Ovary (tissue), 9 donors: ENCODE measurements around the gene SOS2. TPM values are rescaled to one million over a fixed set of nuclear protein-coding genes. Genes with fewer than 3 reads are reported as not detected.
"Not testable (repeated sequence)": the region's sequence is repeated elsewhere in the genome, so short reads cannot be mapped to it uniquely, and the experiment has no call there.

Experiments
- DNase-seq, 5 donors: peaks; one replicate each; pipeline ENCODE4 v3.0.0-alpha.2; 2019 to 2020
- H3K27ac ChIP-seq, 2 donors: fragments of 200-600 bp; one replicate each; pipeline versions ENCODE4 v1.5.1 to v1.8.0; 2019 to 2022
- H3K27me3 ChIP-seq: fragments of 200-600 bp; one replicate; pipeline ENCODE4 v1.8.0; 2022
- H3K36me3 ChIP-seq: fragments of 200-600 bp; sonication (generic); one replicate; pipeline ENCODE4 v1.5.1; 2019
- H3K4me1 ChIP-seq: one replicate; pipeline ENCODE4 v1.8.1; 2013; ENCODE audit warnings: mild to moderate bottlenecking, moderate library complexity; ENCODE audit not compliant: insufficient read depth
- H3K4me3 ChIP-seq: fragments of 200-600 bp; sonication (generic); one replicate; pipeline ENCODE4 v1.5.1; 2017
- H3K9me3 ChIP-seq, 2 donors: fragments of 200-600 bp in 1 of 2; sonication (generic) in 1 of 2; one replicate each; pipeline versions ENCODE4 v1.5.1 to v1.8.1; 2013 to 2019; ENCODE audit warnings: mild to moderate bottlenecking in 1 of 2, moderate library complexity in 1 of 2
- EP300 ChIP-seq: sonication (generic); formaldehyde crosslinking; IDR thresholded peaks from one replicate; pipeline ENCODE4 v1.6.1; 2017; ENCODE audit warnings: antibody characterized with exemption
- POLR2A ChIP-seq: fragments of 450-650 bp; IDR thresholded peaks from one replicate; pipeline ENCODE4 v1.6.1; 2017; ENCODE audit warnings: antibody characterized with exemption, mild to moderate bottlenecking, moderate library complexity
- WGBS, 3 donors: extraction: QIAGEN DNeasy Blood & Tissue Kit in 1 of 3; methylation state at CpG; one replicate each; pipeline versions ENCODE4 v1.1.5 to v1.1.7; 2013 to 2017; 5-methylcytosine and 5-hydroxymethylcytosine counted together
- intact Hi-C, 4 donors: fragments of 100-400 bp; cut with DNase I; formaldehyde crosslinking; loops; one replicate each; pipeline versions ENCODE4 v1.11.0 to v1.15.1; 2022 to 2023
- polyA plus RNA-seq, 2 donors: library from polyadenylated mRNA; stranded (reverse); fragments of 200-250 nt in 1 of 2; fragments of 350-450 nt in 1 of 2; fragmentation: Illumina TruSeq in 1 of 2; extraction: RNeasy Lipid Tissue Mini Kit (QIAGEN cat#74804) in 1 of 2; gene quantifications; one replicate each; pipeline ENCODE4 v1.2.3, GENCODE V29; 2013 to 2014
- total RNA-seq, 7 donors: library from RNA; depleted of rRNA in 2 of 7; stranded (reverse); fragments of >200 nt in 2 of 7; fragmentation: NEBNext Ultra II Directional in 3 of 7; extraction: Animal tissue kit (Norgen Biotek cat#: 25700) in 3 of 7; gene quantifications; one replicate each; pipeline versions ENCODE4 v1.1.0 to v1.2.4, GENCODE V29; 2016 to 2023
- TF ChIP-seq, protein P1 (sequence below), 3 donors: fragments of 450-650 bp in 2 of 3; fragments of 200-600 bp in 1 of 3; IDR thresholded peaks; one replicate each; pipeline versions ENCODE4 v1.5.1 to v1.8.0; 2016 to 2022; ENCODE audit warnings: antibody characterized with exemption in 3 of 3, mild to moderate bottlenecking in 1 of 3
- donor health status: DM: no; HTN: no; CAD: no; lungs with moderate emphysema.
- donor health status: DM: no; HTN: no; CAD: no.
- donor health status: Bipolar disorder and iron deficiency.
- donor health status: DM: yes; HTN: yes; CAD: no.
- donor health status: DM: no; HTN: no; CAD: no.
- donor health status: DM: yes; HTN: yes; CAD: no.

SOS2 gene
- total and polyA plus RNA-seq, 9 donors = 10.2 to 29.3 (median 26.7) TPM

DNA sequence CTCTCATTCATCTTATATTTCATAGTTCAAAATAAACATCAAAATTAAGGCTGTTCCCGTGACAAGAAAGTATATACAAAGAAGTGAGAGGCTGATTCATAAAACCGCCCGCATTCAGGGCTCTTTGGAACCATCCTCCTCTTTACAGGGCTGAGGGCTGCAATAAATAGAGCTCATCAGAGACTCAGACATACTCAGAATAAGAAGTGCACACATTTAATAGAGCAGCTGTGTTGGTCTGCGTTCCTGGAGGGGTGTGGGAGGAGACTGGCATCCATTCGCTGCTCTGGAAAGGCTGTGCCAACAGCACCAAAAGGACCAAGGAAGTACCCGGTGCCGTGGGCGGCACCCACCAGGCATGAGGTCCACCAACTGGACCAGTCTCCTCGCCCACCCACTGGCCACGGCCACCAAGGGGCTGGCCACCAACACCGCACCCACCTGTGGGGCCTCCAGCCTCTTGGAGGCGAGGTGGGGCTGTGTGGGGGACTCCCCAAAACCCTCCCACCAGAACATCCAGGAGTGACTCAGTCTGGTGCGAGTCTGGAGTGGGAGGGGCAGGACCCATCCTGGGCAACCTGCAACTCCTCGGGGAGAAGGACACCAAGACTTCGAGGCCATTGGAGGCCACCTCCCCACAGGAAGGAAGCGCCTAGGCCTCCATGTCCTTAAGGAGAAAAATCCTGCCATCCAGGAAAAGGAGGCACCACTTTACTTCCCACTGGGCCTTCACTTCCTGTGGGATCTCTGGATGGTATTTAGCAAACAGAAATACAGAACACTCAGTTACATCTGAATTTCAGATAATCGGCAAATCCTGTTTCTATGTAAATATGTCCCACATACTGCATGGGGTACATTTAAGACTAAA, 147.7 kb downstream of the SOS2 start:
- WGBS, 3 donors = 86 to 87% (median 87%) methylated on average over 17 of the region's 17 CpGs
- no peak overlapping the region for H3K27ac ChIP-seq
- no peaks in the 10 kb centered on the region for H3K36me3 ChIP-seq

DNA sequence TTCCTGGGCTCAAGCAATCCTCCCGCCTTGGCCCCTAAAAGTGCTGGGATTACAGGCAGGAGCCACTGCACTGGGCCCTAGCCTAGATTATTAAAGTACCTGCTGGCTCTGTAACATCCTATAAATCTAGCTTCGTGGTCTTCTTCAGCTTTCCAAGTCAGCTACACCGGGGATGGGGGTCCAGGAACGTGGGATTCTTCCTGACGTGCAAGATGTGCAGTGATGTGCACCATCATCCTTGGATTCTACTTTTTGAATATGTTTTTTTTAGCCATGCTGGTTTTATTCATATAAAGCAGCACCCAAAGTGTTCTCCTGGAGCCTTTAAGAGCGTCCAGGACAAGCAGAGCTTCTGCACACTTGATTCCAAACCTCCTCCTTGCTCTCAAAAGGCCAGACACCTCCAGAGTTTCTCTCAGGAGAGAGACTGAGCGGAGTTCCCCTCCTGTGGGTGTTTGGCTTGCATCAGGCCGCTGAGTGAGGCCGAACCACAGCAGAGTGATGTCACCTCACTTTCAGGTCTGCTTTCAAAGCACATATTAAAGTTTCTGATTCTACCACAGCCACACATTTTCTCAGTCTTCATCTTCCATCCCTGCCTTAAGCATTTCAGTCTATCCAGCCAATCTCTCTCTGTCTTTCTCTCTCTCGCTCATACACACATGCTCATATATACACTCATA, 148.5 kb downstream of the SOS2 start:
- 83 to 90% (median 87%) methylated on average over 10 of the region's 10 CpGs for WGBS, 3 donors
- Histone ChIP-seq H3K36me3 (no peaks in the 10 kb centered on the region), H3K4me3 (no peak overlapping the region), H3K27me3 (no peaks in the 10 kb centered on the region), H3K4me1 (no peaks in the 10 kb centered on the region), H3K9me3 (no peaks in the 10 kb centered on the region), H3K27ac (no peak overlapping the region)
- intact Hi-C loops = loop anchor here in 1 of 4 donors (1.0 kb wide), 1 partner anchor 35 kb away; no protein-coding TSS in a partner anchor
- DNase-seq = no peak
- TF ChIP-seq, protein P1, sequence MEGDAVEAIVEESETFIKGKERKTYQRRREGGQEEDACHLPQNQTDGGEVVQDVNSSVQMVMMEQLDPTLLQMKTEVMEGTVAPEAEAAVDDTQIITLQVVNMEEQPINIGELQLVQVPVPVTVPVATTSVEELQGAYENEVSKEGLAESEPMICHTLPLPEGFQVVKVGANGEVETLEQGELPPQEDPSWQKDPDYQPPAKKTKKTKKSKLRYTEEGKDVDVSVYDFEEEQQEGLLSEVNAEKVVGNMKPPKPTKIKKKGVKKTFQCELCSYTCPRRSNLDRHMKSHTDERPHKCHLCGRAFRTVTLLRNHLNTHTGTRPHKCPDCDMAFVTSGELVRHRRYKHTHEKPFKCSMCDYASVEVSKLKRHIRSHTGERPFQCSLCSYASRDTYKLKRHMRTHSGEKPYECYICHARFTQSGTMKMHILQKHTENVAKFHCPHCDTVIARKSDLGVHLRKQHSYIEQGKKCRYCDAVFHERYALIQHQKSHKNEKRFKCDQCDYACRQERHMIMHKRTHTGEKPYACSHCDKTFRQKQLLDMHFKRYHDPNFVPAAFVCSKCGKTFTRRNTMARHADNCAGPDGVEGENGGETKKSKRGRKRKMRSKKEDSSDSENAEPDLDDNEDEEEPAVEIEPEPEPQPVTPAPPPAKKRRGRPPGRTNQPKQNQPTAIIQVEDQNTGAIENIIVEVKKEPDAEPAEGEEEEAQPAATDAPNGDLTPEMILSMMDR (IDR thresholded peaks at IDR 0.05) = no peak
- TF ChIP-seq EP300 = no peak
- TF ChIP-seq POLR2A = no peak

More for the DNA sequence above, 147.7 kb downstream of the SOS2 start:
- H3K4me3 ChIP-seq = no peak overlapping the region
- no peaks in the 10 kb centered on the region for H3K4me1 ChIP-seq
- intact Hi-C loops = no loop called here
- TF ChIP-seq EP300 (no peak), POLR2A (no peak)
- TF ChIP-seq, protein P1 (IDR thresholded peaks at IDR 0.05) = no peak
- H3K27me3 ChIP-seq = no peaks in the 10 kb centered on the region
- DNase-seq = no peak
- no peaks in the 10 kb centered on the region for H3K9me3 ChIP-seq

DNA sequence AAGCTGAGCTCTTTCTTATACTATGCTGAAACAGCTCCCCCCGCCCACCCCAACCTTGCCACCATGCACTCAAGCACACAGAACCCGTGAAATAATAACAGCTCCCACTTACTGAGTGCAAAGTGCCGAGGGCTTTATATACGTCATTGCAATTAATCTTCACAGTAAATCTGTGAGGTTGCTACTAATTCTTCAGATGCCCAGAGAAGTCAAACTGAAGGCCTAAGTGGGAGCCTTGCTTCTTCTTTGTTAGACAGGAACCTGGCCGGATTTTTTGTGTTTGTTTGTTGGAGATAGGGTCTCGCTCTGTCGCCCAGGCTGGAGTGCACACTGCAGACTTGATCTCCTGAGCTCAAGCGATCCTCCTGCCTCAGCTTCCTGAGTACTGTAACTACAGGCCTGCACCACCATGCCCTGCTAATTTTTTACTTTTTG, 149.1 kb downstream of the SOS2 start:
- TF ChIP-seq, protein P1 (IDR thresholded peaks at IDR 0.05) = no peak
- TF ChIP-seq EP300 = no peak
- TF ChIP-seq POLR2A = no peak
- Histone ChIP-seq H3K27ac (no peak overlapping the region), H3K36me3 (no peaks in the 10 kb centered on the region), H3K4me3 (no peak overlapping the region), H3K27me3 (no peaks in the 10 kb centered on the region), H3K9me3 (no peaks in the 10 kb centered on the region), H3K4me1 (no peaks in the 10 kb centered on the region)
- WGBS, 3 donors = 68 to 70% (median 69%) methylated on average over 8 of the region's 8 CpGs
- no peak for DNase-seq
- intact Hi-C loops = loop anchor here in 1 of 4 donors (1.0 kb wide), 1 partner anchor 34 kb away; no protein-coding TSS in a partner anchor

DNA sequence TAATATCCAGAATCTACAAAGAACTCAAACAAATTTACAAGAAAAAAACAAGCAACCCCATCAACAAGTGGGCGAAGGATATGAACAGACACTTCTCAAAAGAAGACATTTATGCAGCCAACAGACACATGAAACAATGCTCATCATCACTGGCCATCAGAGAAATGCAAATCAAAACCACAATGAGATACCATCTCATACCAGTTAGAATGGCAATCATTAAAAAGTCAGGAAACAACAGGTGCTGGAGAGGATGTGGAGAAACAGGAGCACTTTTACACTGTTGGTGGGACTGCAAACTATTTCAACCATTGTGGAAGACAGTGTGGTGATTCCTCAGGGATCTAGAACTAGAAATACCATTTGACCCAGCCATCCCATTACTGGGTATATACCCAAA, 152.3 kb downstream of the SOS2 start:
- H3K4me3 ChIP-seq, DNase-seq, H3K36me3 ChIP-seq, H3K27me3 ChIP-seq, H3K4me1 ChIP-seq, intact Hi-C loops, H3K9me3 ChIP-seq, H3K27ac ChIP-seq: not testable (repeated sequence)
- 83 to 100% (median 96%) methylated on average over 1 of the region's 1 CpG for WGBS, 3 donors

DNA sequence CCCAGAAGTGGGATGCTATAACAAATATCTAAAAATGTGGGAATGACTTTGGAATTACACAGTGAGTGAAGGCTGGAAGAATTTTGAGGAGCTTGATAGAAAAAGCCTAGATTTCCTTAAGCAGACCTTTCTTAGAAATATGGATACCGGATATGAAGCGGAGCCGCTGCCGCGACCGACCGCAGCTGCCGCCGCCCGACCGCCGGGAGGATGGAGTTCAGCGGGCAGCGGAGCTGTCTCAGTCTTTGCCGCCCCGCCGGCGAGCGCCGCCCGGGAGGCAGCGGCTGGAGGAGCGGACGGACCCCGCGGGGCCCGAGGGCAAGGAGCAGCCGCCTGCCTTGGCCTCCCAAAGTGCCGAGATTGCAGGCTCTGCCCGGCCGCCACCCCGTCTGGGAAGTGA, 157.7 kb downstream of the SOS2 start:
- H3K4me1 ChIP-seq, H3K27ac ChIP-seq, intact Hi-C loops, DNase-seq, H3K9me3 ChIP-seq, H3K4me3 ChIP-seq, H3K36me3 ChIP-seq, H3K27me3 ChIP-seq: not testable (repeated sequence)
- 95 to 97% (median 96%) methylated on average over 10 to 32 of the region's 32 CpGs for WGBS, 3 donors
